Measurements from ENCODE around the gene MANF. TPM values are rescaled to one million over a fixed set of nuclear protein-coding genes. Genes with fewer than 3 reads are reported as not detected.

The MANF gene
- total RNA-seq (2021) (82.8 and 106 TPM in 2 replicates), Bru-seq, nascent RNA (percentile 85 among the genes with signal in this experiment), BruChase-seq, experiment 1, labeled RNA remaining after a 2-hour chase (percentile 82 among the genes with signal in this experiment), BruChase-seq, experiment 2, labeled RNA remaining after a 6-hour chase (percentile 90 among the genes with signal in this experiment)
- long read RNA-seq, transcript MANF-204 (4 exons, 1,153 nt), result major isoform, 19 of 25 reads
- long read RNA-seq, partial matches to known transcripts, result 1 of 25 reads
- long read RNA-seq, other reads (novel, unspliced or antisense), result 2 of 25 reads

DNA sequence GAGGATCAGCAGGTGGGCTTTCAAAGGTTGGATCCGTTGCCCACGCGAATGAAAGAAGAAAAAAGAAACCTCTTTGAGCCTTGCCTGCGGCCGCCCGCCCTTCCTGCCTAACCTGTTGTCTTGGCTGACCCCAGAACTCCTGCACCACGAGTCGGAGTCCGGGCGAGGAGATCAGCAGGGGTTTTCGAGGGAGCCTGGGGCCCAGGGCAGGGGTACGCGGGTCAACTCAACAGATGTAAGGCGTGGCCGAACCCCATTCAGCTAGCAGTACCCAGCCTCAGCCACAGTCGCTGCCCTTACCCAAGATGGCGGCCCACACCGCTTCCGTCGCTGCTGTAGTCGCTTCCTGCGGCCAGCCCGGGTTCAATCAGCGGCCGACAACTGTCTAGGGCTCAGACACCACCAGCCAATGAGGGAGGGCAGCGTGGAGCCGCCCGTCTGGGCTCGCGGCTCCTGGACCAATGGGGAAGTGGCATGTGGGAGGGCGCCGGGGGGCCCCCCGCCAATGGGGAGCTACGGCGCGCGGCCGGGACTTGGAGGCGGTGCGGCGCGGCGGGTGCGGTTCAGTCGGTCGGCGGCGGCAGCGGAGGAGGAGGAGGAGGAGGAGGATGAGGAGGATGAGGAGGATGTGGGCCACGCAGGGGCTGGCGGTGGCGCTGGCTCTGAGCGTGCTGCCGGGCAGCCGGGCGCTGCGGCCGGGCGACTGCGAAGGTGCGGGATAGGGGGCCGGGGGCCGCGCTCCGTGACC is at the start of gene MANF:
Gene MANF, plus strand, starts transcription at position 566 of the 748 bp plus-strand sequence. Its CDS starts 52 bp downstream, at position 618.
- CTCF ChIA-PET, result interaction anchor here (1.0 kb wide), 1 partner anchor 769 kb away, joined by 5 read pairs; no protein-coding TSS in a partner anchor
- Histone ChIP-seq H3K4me1 (ENCODE audit: insufficient read depth, low read length, poor library complexity, severe bottlenecking) (no peaks in the 10 kb centered on the region), H3K27me3 (replicated peaks; ENCODE audit: insufficient read depth, low read depth, low read length, poor library complexity) (no peaks in the 10 kb centered on the region), H3K27ac (ENCODE audit: low read depth, low read length, poor library complexity, severe bottlenecking) (peak within 1 kb of the TSS; percentile 94), H3K9me3 (ENCODE audit: low read depth, low read length, poor library complexity, severe bottlenecking) (no peaks in the 10 kb centered on the region), H3K36me3 (ENCODE audit: insufficient read depth, low read length, poor library complexity, severe bottlenecking) (peaks cover 20% of the 10 kb centered on the region), H3K4me3 (ENCODE audit: low read depth, low read length, poor library complexity, severe bottlenecking) (peak within 1 kb of the TSS; percentile 79)
- DNase-seq (ENCODE audit: low spot score), result peak; percentile 95
- POLR2A ChIA-PET (ENCODE audit: low non-redundant PET), result interaction anchor here (0.6 to 0.8 kb wide), 4 partner anchors 25 to 1142 kb away, joined by 3 to 5 read pairs (median 3); no protein-coding TSS in a partner anchor
- no TSS peak for BruUV-seq (replicated peaks)
- TF ChIP-seq, protein P1, sequence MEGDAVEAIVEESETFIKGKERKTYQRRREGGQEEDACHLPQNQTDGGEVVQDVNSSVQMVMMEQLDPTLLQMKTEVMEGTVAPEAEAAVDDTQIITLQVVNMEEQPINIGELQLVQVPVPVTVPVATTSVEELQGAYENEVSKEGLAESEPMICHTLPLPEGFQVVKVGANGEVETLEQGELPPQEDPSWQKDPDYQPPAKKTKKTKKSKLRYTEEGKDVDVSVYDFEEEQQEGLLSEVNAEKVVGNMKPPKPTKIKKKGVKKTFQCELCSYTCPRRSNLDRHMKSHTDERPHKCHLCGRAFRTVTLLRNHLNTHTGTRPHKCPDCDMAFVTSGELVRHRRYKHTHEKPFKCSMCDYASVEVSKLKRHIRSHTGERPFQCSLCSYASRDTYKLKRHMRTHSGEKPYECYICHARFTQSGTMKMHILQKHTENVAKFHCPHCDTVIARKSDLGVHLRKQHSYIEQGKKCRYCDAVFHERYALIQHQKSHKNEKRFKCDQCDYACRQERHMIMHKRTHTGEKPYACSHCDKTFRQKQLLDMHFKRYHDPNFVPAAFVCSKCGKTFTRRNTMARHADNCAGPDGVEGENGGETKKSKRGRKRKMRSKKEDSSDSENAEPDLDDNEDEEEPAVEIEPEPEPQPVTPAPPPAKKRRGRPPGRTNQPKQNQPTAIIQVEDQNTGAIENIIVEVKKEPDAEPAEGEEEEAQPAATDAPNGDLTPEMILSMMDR (conservative IDR thresholded peaks at IDR 0.05; ENCODE audit: low read depth, low read length), result no peak
- no peak for TF ChIP-seq EZH2 (IDR thresholded peaks at IDR 0.05; ENCODE audit: borderline replicate concordance, low read depth, low read length, poor library complexity, severe bottlenecking)
- intact Hi-C loops (cut with micrococcal nuclease; ENCODE audit: unreplicated experiment), result loop anchor here (5.0 kb wide), 3 partner anchors 297 to 818 kb away; partner anchors contain the start of genes C3orf18, HEMK1 and MAPKAPK3

DNA sequence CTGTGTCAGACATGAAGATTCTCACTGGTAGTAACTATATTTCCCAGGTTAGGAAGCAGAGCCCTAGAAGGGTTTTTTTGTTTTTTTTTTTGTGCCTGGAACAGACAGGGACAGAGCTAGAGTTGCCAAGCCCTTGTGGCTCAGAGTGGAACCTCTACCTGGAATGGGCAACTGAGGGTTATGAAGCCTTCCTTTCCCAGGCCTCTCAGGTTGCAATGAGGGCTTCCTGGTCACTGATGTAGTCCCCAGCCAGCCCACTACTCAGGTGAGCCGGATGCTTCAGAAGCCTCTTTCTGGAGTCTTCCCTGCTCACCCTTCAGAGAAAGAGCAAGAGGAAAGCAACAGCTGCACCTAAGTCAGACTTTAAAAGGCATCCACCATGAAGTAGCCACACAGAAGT is 48.8 kb upstream of the MANF start:
- intact Hi-C loops (cut with micrococcal nuclease; ENCODE audit: unreplicated experiment), result no loop called here
- Histone ChIP-seq H3K4me1 (ENCODE audit: insufficient read depth, low read length, poor library complexity, severe bottlenecking) (no peaks in the 10 kb centered on the region), H3K27ac (ENCODE audit: low read depth, low read length, poor library complexity, severe bottlenecking) (no peak overlapping the region), H3K36me3 (ENCODE audit: insufficient read depth, low read length, poor library complexity, severe bottlenecking) (no peaks in the 10 kb centered on the region), H3K9me3 (ENCODE audit: low read depth, low read length, poor library complexity, severe bottlenecking) (no peaks in the 10 kb centered on the region), H3K4me3 (ENCODE audit: low read depth, low read length, poor library complexity, severe bottlenecking) (no peak overlapping the region), H3K27me3 (replicated peaks; ENCODE audit: insufficient read depth, low read depth, low read length, poor library complexity) (no peaks in the 10 kb centered on the region)
- TF ChIP-seq EZH2 (IDR thresholded peaks at IDR 0.05; ENCODE audit: borderline replicate concordance, low read depth, low read length, poor library complexity, severe bottlenecking), result no peak
- TF ChIP-seq, protein P1 (conservative IDR thresholded peaks at IDR 0.05; ENCODE audit: low read depth, low read length), result no peak
- DNase-seq (ENCODE audit: low spot score), result no peak
- no TSS peak for BruUV-seq (replicated peaks)
- CTCF ChIA-PET, result no interaction called here
- POLR2A ChIA-PET (ENCODE audit: low non-redundant PET), result no interaction called here

DNA sequence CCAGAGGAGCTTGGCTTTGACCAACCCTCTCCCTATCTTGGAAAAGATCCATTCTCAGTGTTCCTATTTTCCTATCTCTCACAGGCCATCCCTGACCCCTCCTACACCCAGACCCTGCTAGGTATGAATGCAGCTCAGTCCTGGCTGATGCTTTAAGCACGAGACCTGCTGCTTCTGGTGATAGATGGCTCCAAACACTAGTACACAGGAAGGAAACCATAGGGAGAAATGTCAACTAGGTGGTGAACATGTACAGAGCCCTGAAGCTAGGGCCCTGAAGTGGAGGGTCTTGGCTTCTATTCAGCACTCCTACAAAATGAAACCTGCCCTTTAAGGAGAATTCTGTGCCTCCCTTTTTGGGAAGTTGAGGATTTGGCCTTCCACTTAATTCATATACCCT is 47.4 kb upstream of the MANF start:
- POLR2A ChIA-PET (ENCODE audit: low non-redundant PET), result no interaction called here
- no peaks in the 10 kb centered on the region for H3K36me3 ChIP-seq (ENCODE audit: insufficient read depth, low read length, poor library complexity, severe bottlenecking)
- CTCF ChIA-PET, result no interaction called here
- no peak overlapping the region for H3K4me3 ChIP-seq (ENCODE audit: low read depth, low read length, poor library complexity, severe bottlenecking)
- no peak for TF ChIP-seq EZH2 (IDR thresholded peaks at IDR 0.05; ENCODE audit: borderline replicate concordance, low read depth, low read length, poor library complexity, severe bottlenecking)
- TF ChIP-seq, protein P1 (conservative IDR thresholded peaks at IDR 0.05; ENCODE audit: low read depth, low read length), result no peak
- no peak for DNase-seq (ENCODE audit: low spot score)
- no TSS peak for BruUV-seq (replicated peaks)
- no peaks in the 10 kb centered on the region for H3K9me3 ChIP-seq (ENCODE audit: low read depth, low read length, poor library complexity, severe bottlenecking)
- H3K27me3 ChIP-seq (replicated peaks; ENCODE audit: insufficient read depth, low read depth, low read length, poor library complexity), result no peaks in the 10 kb centered on the region
- no peak overlapping the region for H3K27ac ChIP-seq (ENCODE audit: low read depth, low read length, poor library complexity, severe bottlenecking)
- no peaks in the 10 kb centered on the region for H3K4me1 ChIP-seq (ENCODE audit: insufficient read depth, low read length, poor library complexity, severe bottlenecking)
- intact Hi-C loops (cut with micrococcal nuclease; ENCODE audit: unreplicated experiment), result no loop called here

Measured in A673 (cell line).